SIG-M5 (cell line): ENCODE measurements around the gene SEPTIN5.

Experiments used
- DNase-seq: peaks from one replicate; lab custom pipeline; 2025; lab: John Stamatoyannopoulos, UW

The SEPTIN5 gene

DNA sequence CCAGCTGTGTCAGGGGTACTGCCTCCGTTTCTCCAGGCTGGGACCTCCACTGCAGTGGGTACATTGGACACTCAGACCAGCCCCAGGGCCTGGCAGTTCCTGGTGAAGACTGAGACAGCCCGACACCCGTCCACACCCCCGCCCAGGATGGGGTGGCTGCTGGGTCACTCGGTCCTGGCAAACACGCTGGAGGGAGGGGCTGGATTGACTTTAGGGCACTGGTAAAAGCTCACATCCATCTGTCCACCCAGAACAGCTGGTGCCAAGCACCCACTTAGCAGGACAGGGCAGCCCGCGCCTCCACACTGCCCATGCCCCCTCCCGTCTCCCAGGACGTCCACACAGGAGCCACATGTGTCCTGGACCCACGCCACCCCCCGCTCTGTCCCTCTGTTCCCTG lies 35.6 kb downstream of the SEPTIN5 start:
- DNase-seq: no peak

- no peak for DNase-seq
These were observed 36.5 kb downstream of the SEPTIN5 start for GRCh38 chr22:19750507-19751490.

GRCh38 chr22:19751497-19752245 lies 37.4 kb downstream of the SEPTIN5 start:
- DNase-seq: no peak

DNA sequence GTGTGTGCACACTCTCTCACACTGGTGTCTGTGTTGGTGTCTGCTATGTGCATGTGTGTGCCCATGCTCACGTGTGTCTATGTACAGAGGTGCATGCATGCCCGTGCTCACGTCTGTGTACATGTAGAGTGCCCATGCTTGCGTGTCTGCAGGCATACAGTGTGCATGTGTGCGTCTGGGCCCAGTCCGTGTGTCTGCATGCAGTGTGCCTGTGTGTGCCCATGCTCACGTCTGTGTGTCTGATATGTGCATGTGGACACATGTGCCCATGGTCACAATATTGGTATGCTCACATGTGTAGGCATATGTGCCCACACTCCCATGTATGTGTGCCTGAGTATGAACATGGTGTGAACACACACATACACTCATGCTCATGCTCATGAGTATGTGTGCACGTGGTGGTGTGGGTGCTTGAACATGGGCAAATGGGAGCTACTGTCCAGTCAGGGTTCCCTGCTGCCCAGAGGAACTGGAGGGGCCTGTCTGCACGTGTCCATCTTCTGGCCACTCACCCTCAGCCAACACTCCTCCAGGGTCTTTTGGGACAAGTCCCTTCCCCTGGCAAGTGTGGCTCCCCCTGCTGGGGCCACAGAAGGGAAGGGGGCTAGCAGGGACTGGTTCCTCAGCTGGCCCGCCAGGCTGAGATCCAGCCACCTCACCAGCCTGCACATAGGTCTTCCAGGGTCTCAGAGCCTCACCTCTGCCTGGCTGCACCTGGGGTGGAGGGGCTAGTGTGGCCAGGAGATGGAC lies 39.0 kb downstream of the SEPTIN5 start:
- DNase-seq: no peak

GRCh38 chr22:19753996-19754700 lies 39.8 kb downstream of the SEPTIN5 start:
- no peak for DNase-seq

GRCh38 chr22:19754701-19755144 lies 40.4 kb downstream of the SEPTIN5 start:
- DNase-seq: no peak

- no peak for DNase-seq
These were observed 40.9 kb downstream of the SEPTIN5 start for GRCh38 chr22:19755145-19755710.

DNA sequence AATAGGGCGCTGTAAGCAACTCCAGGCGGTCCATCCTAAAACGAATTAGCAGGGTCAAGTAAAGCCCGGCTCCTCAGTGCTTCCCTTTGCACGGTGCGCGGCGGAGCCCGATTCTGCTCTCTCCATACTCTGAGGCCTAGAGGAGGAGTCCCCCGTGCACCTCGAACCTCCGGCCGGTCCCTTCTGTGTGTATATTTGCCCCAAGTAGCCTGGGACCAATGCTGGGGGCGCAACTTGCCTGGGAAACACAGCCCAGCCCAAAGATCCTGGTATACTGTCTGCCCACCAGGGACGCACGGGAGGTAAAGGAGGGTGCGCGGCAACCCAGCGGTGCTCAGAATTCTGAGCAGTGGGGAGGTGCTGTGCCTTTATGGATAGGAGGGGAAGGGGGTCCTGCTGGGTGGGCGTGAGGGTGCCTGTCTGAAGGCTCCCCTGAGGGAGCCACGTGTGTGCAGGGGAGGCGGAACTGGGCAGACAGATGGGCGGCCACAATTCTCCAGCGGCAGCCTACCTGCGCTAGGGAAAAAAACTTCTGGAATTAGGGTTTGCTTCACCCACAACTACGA lies 41.5 kb downstream of the SEPTIN5 start:
- DNase-seq: no peak

DNA sequence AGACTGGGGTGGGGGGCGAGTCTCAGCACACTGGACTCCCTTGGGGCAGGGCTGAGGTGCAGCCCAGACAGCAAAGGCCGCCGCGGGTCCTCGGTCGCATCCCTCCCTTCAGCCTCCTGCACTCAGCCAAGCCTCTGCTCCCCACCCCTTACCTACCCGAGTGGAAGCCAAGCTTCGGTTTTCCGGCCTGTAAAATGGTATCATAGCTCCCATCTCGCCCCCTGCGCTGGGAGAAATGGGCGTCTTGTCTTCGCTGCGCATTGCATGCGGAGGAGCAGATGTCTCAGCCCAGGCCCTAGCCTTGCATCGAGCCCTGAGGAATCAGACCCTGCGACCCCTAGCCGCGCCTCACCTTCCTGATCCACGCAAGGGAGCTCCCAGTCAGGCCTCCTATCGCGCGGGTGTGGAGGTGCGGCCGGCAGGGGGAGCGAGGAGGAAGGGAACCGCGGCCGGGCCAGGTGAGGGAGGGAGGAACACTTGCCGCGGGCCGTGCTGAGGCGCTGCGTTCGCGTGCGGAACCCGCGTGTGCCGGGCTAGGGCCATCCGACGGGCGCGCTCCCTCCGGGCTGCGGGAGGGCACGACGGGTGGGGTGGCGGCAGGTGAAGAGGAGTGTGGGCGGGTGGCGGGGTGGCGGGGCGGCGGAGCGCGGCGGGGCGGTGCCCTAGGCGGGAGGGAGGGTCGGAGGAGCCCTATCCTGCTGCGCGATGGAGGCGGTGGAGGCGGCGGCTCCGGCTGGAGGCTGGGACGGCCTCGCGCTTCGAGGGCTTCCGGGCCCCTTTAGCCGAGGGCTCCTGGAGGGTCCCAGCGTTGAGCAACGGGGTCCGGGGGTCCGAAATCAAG lies 42.2 kb downstream of the SEPTIN5 start:
- DNase-seq: no peak

DNA sequence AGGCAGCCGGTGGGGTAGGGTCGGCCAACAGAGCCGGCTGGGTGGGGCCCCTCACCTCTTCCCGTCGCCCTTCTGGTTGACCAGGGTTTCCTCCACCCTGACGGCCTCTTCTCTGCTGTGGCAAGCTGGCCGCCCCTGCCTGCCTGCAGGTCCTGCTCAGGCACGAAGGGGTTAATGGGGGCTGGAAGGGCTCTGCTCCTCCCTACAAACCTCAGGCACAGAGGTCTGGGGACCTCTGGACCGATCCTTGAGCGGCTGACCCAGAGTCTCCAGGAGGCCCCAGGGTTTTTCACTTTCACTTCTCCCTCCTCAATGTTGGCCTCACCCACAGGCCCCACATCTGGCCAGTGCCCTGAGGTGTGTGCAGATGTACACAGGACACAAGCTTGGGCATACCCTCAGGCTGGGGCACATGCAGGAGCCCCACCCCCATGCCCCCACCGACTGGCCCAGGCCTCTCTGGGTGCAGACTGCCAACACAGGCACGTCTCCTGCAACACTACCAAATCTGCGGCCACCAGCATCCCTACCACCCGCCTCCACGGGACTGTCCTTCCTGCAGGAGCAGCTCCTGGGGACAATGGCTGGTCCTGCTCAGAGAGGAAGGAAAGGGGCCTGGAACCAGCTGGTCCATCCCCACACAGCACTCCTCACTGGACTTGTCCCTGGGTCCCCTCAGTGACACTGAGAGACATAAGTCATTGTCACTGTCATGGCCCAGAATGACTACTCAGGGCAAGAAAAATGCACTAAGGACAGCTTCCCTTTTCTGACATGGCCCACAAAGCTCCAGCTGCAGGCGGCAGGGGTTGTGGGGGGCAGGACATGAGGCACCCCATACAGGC lies 43.1 kb downstream of the SEPTIN5 start:
- no peak for DNase-seq

GRCh38 chr22:19757985-19758895 lies 43.9 kb downstream of the SEPTIN5 start:
- no peak for DNase-seq

DNA sequence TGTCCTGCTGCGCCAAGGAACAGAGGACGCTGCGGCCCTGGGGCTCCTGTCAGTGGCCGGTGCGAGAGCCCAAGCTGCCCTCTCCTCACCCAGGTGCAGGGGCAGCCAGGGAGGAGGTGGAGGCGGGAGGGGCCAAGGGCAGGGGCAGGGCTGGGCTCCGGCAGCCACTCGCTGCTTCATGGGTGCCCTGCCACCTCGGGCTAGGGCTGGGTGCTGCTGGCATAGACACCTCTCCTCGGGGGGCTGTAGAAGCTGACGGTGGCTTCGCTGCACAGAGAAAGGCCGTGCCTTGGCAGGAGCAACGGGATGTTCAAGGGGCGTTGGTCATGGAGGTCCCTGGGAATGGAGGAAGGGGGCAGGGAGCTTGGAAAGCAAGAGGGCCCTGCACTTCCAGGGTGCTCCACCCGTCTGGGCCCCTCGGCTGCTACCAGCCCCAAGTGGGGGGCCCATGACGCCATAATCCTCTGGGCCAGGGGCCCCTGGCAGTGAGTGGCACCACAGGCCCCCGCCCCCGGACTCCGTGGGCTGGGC lies 44.7 kb downstream of the SEPTIN5 start:
- DNase-seq: no peak

DNA sequence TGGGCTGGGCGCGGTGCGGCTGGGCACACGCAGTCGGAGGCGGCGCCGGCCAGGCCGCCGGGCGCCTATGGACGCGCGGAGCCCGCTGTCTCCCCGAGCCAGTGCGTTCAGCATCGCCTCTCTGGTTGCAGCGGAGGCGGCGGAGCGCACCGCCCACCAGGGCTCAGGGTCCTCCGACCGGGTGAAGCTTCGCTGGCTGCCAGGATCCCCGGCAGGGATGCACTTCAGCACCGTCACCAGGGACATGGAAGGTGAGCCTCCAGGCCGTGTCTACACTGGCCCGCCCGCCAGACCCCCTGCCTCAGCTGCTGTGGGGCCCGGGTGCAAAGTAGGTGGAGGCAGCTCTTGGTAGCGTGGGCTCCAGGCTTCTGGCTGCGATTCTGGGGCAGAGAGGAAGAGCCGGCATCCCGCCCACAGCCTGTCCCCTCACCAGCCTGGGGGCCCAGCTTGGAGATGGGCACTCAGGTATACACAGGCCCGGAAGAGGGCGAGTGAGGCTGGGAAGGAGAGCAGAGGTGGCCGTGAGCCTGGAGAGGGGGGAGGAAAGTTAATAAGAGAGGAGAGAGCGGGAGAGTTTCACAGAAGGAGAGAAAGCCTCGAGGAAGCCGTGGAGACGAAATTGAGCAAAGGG lies 45.2 kb downstream of the SEPTIN5 start:
- no peak for DNase-seq

DNA sequence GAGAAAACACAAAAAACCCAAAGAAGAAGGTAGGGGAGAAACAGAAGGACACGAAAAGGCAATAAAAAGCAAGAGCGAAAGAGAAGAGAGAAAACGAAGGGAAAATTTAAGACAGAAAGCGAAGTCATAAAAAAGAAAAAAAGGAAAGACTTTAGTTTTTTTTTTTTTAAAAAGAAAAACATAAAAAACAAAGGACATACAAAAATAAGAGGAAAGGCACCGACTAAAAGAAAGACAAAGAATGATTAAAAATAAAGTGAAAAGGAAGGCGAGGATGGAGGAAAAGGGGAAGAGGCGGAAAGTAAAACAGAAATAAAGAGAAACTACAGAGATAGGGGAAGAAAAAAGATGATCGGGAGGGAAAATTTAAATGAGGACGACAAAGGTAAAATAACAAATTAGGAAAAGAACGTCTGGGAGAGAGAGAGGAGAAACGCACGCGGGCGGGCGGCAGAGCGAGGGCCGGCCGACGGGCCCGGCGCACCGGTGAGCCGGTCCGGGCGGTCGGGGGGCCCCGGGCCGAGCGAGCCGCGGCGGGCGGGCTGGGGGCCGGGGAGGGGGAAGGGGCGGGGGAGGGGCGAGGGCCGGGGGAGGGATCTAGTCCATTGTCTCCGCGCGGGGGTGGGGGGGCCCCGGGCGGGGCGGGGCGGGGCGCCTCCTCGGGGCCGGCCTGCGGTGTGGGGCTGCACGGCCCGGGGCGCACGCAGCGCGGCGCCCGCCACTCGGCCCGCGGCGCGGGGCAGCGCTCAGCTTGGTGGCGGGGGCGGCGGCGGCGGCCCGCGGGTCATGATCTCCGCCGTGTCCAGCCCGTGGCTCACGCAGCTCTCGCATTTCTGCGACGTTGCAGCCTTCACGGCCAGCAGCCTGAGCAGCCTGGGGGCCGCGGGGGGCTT lies 46.0 kb downstream of the SEPTIN5 start, which contains the start of gene TBX1:
TSS of gene TBX1 (plus strand) at position 721 of the 893 bp plus-strand sequence. CDS start at position 787, 66 bp downstream.
- DNase-seq: no peak

DNA sequence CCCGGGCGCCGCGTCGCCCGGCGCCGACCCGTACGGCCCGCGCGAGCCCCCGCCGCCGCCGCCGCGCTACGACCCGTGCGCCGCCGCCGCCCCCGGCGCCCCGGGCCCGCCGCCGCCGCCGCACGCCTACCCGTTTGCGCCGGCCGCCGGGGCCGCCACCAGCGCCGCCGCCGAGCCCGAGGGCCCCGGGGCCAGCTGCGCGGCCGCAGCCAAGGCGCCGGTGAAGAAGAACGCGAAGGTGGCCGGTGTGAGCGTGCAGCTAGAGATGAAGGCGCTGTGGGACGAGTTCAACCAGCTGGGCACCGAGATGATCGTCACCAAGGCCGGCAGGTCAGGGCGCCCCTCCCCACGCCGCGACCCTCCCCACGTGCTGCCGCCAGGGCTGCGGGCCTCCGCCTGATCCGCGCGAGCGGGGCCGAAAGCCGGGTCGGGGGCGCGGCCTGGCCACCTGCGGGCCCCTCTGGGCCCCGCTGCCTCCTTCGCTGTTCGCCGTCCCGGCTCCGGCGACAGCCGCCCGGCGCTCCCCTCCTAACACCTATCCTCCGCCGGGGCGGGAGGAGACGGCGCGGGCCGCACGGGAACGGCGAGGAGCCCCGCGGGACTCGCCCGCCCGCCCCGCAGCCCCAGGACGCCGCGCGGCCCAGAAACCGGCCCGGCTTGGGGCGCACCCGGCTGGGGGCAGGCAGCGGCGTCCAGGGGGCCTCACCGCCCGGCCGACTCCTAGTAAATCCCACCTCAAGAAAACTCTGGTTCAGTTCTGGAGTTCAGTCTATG lies 46.8 kb downstream of the SEPTIN5 start:
- DNase-seq: no peak
